A549 (cell line): ENCODE measurements around the gene MPHOSPH8. TPM values are rescaled to one million over a fixed set of nuclear protein-coding genes. Genes with fewer than 3 reads are reported as not detected.

Experiments
- ATAC-seq, 2 experiments: fragments of 200-7000 bp in 1 of 2; fragments of >200 bp in 1 of 2; cut with Nextera tagmentation in 1 of 2; cut with Tn5 transposase in 1 of 2; 3 replicates each; pipeline versions ENCODE4 v1.8.0 to v1.9.1; 2018 to 2020; ENCODE audit warnings: mild to moderate bottlenecking in 1 of 2, moderate library complexity in 1 of 2
- CTCF ChIA-PET: fragments of 300-600 bp; sonication (Branson Sonifier 250); formaldehyde crosslinking; extraction: SDS; loops from one replicate; lab custom pipeline; 2021; ENCODE audit warnings: antibody characterized with exemption, inconsistent platforms; lab: Yijun Ruan, JAX
- POLR2A ChIA-PET: fragments of 350-600 bp; formaldehyde crosslinking; extraction: SDS; loops from one replicate; lab custom pipeline; 2021; ENCODE audit warnings: antibody characterized with exemption, inconsistent platforms; lab: Yijun Ruan, JAX
- DNase-seq, 2 experiments: peaks; one replicate each; pipeline versions ENCODE4 v3.0.0 to v3.0.0-alpha.2; 2011 to 2016; ENCODE audit warnings: low read depth in 1 of 2, low spot score in 1 of 2
- FAIRE-seq: peaks from 2 replicates; lab custom pipeline; 2011; peaks lifted over from hg19 to GRCh38; lab: Jason Lieb, UNC
- H3K27ac ChIP-seq, 2 experiments: fragments of >200 bp; sonication (Bioruptor Twin); formaldehyde crosslinking; 3 replicates each; pipeline ENCODE4 v1.5.1; 2016 to 2017
- H3K4me1 ChIP-seq: fragments of >200 bp; sonication (Bioruptor Twin); formaldehyde crosslinking; 3 replicates; pipeline ENCODE4 v1.6.1; 2016
- H3K4me2 ChIP-seq: fragments of >200 bp; sonication (Bioruptor Twin); formaldehyde crosslinking; 3 replicates; pipeline ENCODE4 v1.6.1; 2016
- H3K4me3 ChIP-seq: fragments of >200 bp; sonication (Bioruptor Twin); formaldehyde crosslinking; 3 replicates; pipeline ENCODE4 v1.5.1; 2016
- H3K9me3 ChIP-seq: fragments of >200 bp; sonication (Bioruptor Twin); formaldehyde crosslinking; 3 replicates; pipeline ENCODE4 v1.6.1; 2016
- CEBPB ChIP-seq, 2 experiments: fragments of >200 bp in 1 of 2; sonication (Bioruptor Twin) in 1 of 2; formaldehyde crosslinking in 1 of 2; IDR thresholded peaks; 2 replicates each; pipeline ENCODE4 v1.6.1; 2012 to 2016
- CHD2 ChIP-seq: fragments of 150-350 bp; IDR thresholded peaks from 2 replicates; pipeline ENCODE4 v1.6.1; 2014; ENCODE audit warnings: low read length; ENCODE audit not compliant: partially characterized antibody
- CTCF ChIP-seq: fragments of >200 bp; sonication (Bioruptor Twin); formaldehyde crosslinking; IDR thresholded peaks from 3 replicates; pipeline ENCODE4 v1.5.1; 2016
- E2F6 ChIP-seq: IDR thresholded peaks from 2 replicates; pipeline ENCODE4 v1.6.1; 2012; ENCODE audit warnings: low read depth, borderline replicate concordance
- EHF ChIP-seq: fragments of 250-450 bp; sonication (Bioruptor Pico); IDR thresholded peaks from 2 replicates; pipeline ENCODE4 v1.5.0; 2020; ENCODE audit warnings: mild to moderate bottlenecking
- ELK1 ChIP-seq: fragments of 150-350 bp; IDR thresholded peaks from 2 replicates; pipeline ENCODE4 v1.6.1; 2014; ENCODE audit warnings: low read depth, mild to moderate bottlenecking, low read length
- EP300 ChIP-seq, 2 experiments: fragments of >200 bp; sonication (Bioruptor Twin); formaldehyde crosslinking; IDR thresholded peaks; 2 replicates in 1 of 2; 3 replicates in 1 of 2; pipeline ENCODE4 v1.6.1; 2016 to 2017
- ESRRA ChIP-seq: fragments of 150-350 bp; IDR thresholded peaks from 2 replicates; pipeline ENCODE4 v1.6.1; 2014; ENCODE audit warnings: mild to moderate bottlenecking, low read length, borderline replicate concordance
- HES2 ChIP-seq: fragments of >200 bp; sonication (Bioruptor Twin); formaldehyde crosslinking; IDR thresholded peaks from 2 replicates; pipeline ENCODE4 v1.6.1; 2016
- HMGXB4 ChIP-seq: fragments of 250-450 bp; sonication (Bioruptor Pico); IDR thresholded peaks from 2 replicates; pipeline ENCODE4 v1.5.0; 2021; ENCODE audit warnings: mild to moderate bottlenecking, moderate library complexity, borderline replicate concordance
- JUN ChIP-seq, 2 experiments: fragments of >200 bp; sonication (Bioruptor Twin); formaldehyde crosslinking; IDR thresholded peaks; 2 replicates in 1 of 2; 3 replicates in 1 of 2; pipeline ENCODE4 v1.6.1; 2016 to 2017
- KDM5A ChIP-seq: fragments of 200-600 bp; sonication (generic); IDR thresholded peaks from 2 replicates; pipeline ENCODE4 v1.6.1; 2016; ENCODE audit warnings: antibody characterized with exemption, mild to moderate bottlenecking
- NFE2L2 ChIP-seq: fragments of 150-350 bp; conservative IDR thresholded peaks from 2 replicates; pipeline ENCODE4 v1.6.1; 2014; ENCODE audit warnings: low read length
- PBX3 ChIP-seq: IDR thresholded peaks from 2 replicates; pipeline ENCODE4 v1.6.1; 2012
- POLR2AphosphoS2 ChIP-seq: conservative IDR thresholded peaks from 2 replicates; pipeline ENCODE4 v1.6.1; 2012; ENCODE audit warnings: low read length, improper control_type of control experiment, inconsistent platforms
- RAD21 ChIP-seq, 2 experiments: fragments of >200 bp in 1 of 2; sonication (Bioruptor Twin) in 1 of 2; formaldehyde crosslinking in 1 of 2; IDR thresholded peaks in 1 of 2; conservative IDR thresholded peaks in 1 of 2; 2 replicates in 1 of 2; 3 replicates in 1 of 2; pipeline ENCODE4 v1.6.1; 2012 to 2018; ENCODE audit warnings: inconsistent platforms in 1 of 2
- RARB ChIP-seq: fragments of 250-450 bp; sonication (Bioruptor Pico); IDR thresholded peaks from 2 replicates; pipeline ENCODE4 v1.8.0; 2021; ENCODE audit warnings: mild to moderate bottlenecking, moderate library complexity
- RNF2 ChIP-seq: fragments of 200-600 bp; sonication (generic); IDR thresholded peaks from 2 replicates; pipeline ENCODE4 v1.6.1; 2016; ENCODE audit warnings: low read depth, mild to moderate bottlenecking, antibody characterized with exemption, moderate library complexity, borderline replicate concordance
- SMC3 ChIP-seq: fragments of >200 bp; sonication (Bioruptor Twin); formaldehyde crosslinking; IDR thresholded peaks from 3 replicates; pipeline ENCODE4 v1.6.1; 2018; ENCODE audit warnings: inconsistent platforms
- SREBF2 ChIP-seq: fragments of 450-650 bp; IDR thresholded peaks from 2 replicates; pipeline ENCODE4 v1.6.1; 2014; ENCODE audit warnings: mild to moderate bottlenecking, moderate library complexity
- TP53 ChIP-seq: fragments of 250-450 bp; sonication (Bioruptor Pico); IDR thresholded peaks from 2 replicates; pipeline ENCODE4 v1.5.0; 2021; ENCODE audit warnings: mild to moderate bottlenecking, moderate library complexity
- ZNF302 ChIP-seq: fragments of 250-450 bp; sonication (Bioruptor Pico); IDR thresholded peaks from 2 replicates; pipeline ENCODE4 v1.9.0; 2021; ENCODE audit warnings: inconsistent platforms, mild to moderate bottlenecking, moderate library complexity
- WGBS: methylation state at CpG from one replicate; pipeline ENCODE4 v1.1.6; 2017; ENCODE audit errors: missing lambda C conversion rate; 5-methylcytosine and 5-hydroxymethylcytosine counted together
- polyA plus RNA-seq, 4 experiments: library from polyadenylated mRNA; depleted of rRNA in 3 of 4; stranded (reverse); fragments of >200 nt; fragmentation: RNase III in 1 of 4; extraction: RNeasy Plus Mini Kit Qiagen cat#74134 plus additional on column Dnase treatment in 1 of 4; gene quantifications; 2 replicates in 3 of 4; 3 replicates in 1 of 4; pipeline ENCODE4 v1.2.3, GENCODE V29; 2011 to 2017

MPHOSPH8 gene
- polyA plus RNA-seq, 2 of the 4 experiments (the other 2 are of a cell fraction): 15.2 to 16.2 TPM

- no peak for FAIRE-seq
- Histone ChIP-seq H3K4me3 (no peak overlapping the region), H3K9me3 (no peaks in the 10 kb centered on the region), H3K27ac (no peak overlapping the region), H3K4me1 (peaks cover 9% of the 10 kb centered on the region; the same call in 2 of the 3 replicates), H3K4me2 (no peak overlapping the region)
- CTCF ChIA-PET: interaction anchor here (0.6 to 1.9 kb wide), 4 partner anchors 10 to 31 kb away, joined by 3 to 6 read pairs (median 4); no protein-coding TSS in a partner anchor
- POLR2A ChIA-PET: no interaction called here
- ATAC-seq: peak; percentile 34 to 53; a peak in 1 of 6 replicates
- 63% methylated on average over 4 of the region's 4 CpGs for WGBS
- peak in 1 of 2 experiments; percentile 36 for DNase-seq
- TF ChIP-seq SMC3: peak; percentile 37
- no peak for TF ChIP-seq SREBF2
- no peak for TF ChIP-seq TP53
- no peak for TF ChIP-seq ZNF302
- no peak for TF ChIP-seq CEBPB (IDR thresholded peaks at IDR 0.05)
- TF ChIP-seq JUN (IDR thresholded peaks at IDR 0.05): no peak
- TF ChIP-seq NFE2L2: no peak
- no peak for TF ChIP-seq CHD2
- no peak for TF ChIP-seq HMGXB4
- TF ChIP-seq E2F6: no peak
- TF ChIP-seq PBX3: no peak
- no peak for TF ChIP-seq ESRRA
- no peak for TF ChIP-seq ELK1
- no peak for TF ChIP-seq EP300 (IDR thresholded peaks at IDR 0.05)
- TF ChIP-seq CTCF: peak; percentile 22; the same call in 2 of the 3 replicates
- TF ChIP-seq RARB: no peak
- TF ChIP-seq RAD21 (conservative IDR thresholded peaks at IDR 0.05 in 1 of 2, IDR thresholded peaks at IDR 0.05 in 1 of 2): peak; percentile 40 to 52; a peak in 4 of 5 replicates
- no peak for TF ChIP-seq POLR2AphosphoS2
- TF ChIP-seq RNF2: no peak
- no peak for TF ChIP-seq HES2
- no peak for TF ChIP-seq KDM5A
- TF ChIP-seq EHF (CRISPR knock-in tag): no peak
Observed at GRCh38 chr13:19618977-19619376, 14.5 kb upstream of the MPHOSPH8 start.
